Measurements from ENCODE around the gene B3GALT2.
"Not testable (repeated sequence)": the region's sequence is repeated elsewhere in the genome, so short reads cannot be mapped to it uniquely, and the experiment has no call there.

Gene B3GALT2

GRCh38 chr1:193185901-193186731, at the start of gene B3GALT2:
Gene B3GALT2, minus strand, starts transcription at chr1:193186613. Its CDS starts 5,051 bp downstream, at chr1:193181562.
- no peak for DNase-seq

DNA sequence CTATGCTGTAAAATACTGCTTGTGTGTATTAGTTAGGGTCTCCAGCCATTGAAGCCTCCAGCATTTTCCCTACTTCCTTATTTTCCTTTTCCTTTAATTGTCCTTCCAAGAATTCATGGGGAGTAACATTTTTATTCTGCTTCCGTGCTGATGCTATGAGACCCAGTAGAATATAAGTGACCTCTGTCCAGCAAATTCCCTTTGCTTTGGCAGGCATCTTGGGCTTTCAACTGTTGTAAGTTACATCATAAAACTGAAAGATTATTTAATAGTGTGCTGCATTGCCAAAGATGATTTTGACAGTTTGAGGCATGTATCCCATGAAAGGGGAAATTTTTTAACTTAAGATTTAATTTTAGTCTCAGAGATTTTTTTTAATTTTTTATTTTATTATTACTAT, 48.1 kb upstream of the B3GALT2 start:
- no peak for DNase-seq

- not testable (repeated sequence) for DNase-seq
These were observed 44.7 kb upstream of the B3GALT2 start for GRCh38 chr1:193231146-193231545.

- no peak for DNase-seq
These were observed 42.7 kb upstream of the B3GALT2 start for GRCh38 chr1:193229136-193229535.

- DNase-seq: no peak
These were observed 35.7 kb upstream of the B3GALT2 start for GRCh38 chr1:193222056-193222615.

DNA sequence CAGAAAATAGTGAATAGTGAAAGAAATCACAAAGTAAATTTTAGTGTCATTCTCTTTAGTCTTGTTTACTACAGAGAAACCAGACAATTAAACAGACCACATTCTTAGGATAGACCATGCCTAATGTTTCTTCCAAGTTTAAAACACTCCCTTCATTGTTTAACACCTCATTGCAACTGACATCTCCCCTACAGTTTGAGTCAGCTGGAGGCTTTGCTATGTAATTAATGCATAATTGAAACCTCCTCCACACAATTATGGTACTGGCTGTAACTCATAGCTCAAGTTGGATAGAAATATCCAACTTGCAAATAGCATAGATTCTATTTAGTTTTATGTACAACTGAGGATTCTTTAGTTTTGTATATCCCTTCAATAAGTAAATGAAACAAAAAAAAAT, 35.2 kb upstream of the B3GALT2 start:
- no peak for DNase-seq

DNA sequence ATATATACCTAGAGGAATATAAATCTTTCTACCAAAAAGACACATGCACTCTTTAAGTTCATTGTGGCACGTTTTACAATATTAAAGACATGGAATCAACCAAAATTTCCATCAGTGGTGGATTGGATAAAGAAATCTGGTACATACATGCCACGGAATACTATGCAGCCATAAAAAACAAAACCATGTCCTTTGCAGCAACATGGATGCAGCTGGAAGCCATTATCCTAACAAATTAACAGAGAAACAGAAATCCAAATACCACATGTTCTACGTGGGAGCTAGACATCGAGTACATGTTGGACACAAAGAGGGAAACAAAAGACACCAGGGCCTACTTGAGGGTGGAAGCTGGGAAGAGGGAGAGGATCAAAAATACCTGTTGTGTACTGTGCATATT, 33.0 kb upstream of the B3GALT2 start:
- no peak for DNase-seq

DNA sequence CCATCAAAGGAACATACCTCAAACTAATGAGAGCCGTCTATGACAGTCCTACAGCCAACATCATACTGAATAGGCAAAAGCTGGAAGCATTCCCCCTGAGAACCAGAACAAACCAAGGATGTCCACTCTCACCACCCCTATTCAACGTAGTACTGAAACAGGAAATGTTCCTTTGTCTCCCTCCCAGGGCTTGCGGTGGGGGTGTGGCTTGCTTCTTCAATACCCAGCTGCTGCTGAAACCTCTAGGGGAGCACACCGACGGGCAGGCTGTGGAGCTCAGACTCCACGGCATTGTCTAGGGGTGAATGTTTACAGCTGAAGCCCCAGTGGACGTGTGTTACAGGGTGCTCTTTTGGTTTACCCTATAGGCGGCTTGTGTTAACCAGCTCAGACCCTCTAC, 30.5 kb upstream of the B3GALT2 start:
- peak; percentile 60 for DNase-seq

- DNase-seq: no peak
These were observed 27.6 kb upstream of the B3GALT2 start for GRCh38 chr1:193213998-193214397.

DNA sequence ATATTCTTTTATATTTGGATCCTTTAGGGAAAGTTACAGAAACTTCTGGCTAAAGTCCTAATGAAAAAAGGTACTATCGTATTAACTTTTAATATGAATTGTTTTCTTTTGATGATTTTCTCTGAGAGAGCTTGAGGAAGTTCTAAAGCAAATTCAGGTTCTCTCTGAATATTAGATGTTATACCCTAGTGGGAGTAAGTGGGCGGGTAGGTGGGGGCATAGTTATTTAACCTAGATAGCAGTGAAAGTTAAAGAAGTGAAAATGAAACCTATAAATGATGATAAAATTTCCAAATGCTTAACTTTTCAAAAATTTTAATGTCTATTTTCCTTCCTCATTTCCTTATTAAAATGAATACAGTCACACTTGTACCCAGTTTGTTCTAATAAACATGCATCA, 26.2 kb upstream of the B3GALT2 start:
- no peak for DNase-seq

DNA sequence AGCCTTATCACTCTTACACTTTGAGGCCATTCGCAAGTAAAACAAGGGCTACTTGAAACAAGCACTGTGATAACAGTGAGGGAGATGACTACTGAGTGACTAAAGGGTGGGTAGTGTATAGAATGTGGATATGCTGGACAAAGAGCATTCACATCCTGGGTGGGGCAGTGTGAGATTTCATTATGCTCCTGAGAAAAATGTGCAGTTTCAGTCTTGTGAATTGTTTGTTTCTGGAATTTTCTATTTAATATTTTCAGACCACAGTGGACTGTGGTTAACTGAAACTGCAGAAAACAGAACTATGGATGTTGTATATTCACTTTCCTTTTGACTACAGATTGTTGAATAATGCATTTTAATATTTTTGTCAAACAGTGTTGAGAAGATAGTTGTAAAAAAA, 25.1 kb upstream of the B3GALT2 start:
- DNase-seq: no peak

- no peak for DNase-seq
These were observed 24.6 kb upstream of the B3GALT2 start for GRCh38 chr1:193210996-193211395.

GRCh38 chr1:193201021-193201420, 14.6 kb upstream of the B3GALT2 start:
- no peak for DNase-seq

- no peak for DNase-seq
These were observed 13.5 kb upstream of the B3GALT2 start for GRCh38 chr1:193199940-193200339.

DNA sequence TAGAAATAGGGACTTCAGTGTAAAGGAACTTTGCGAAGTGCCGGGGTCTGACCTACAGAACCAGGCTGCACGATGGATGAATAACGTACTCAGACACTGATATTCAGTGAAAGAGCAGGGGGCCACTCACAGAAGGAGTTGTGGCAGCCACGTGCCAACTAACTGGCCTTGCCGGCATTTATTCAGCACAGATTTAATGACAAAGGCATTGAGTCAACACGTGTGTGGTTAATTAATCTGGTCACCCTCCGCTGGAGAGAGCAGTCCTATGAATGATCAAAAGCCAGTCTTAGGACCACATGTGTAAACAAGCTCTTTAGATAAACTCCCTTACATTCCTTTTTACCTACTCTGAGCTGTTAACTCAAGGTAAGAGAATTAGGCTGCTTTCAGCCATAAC, 6.2 kb upstream of the B3GALT2 start:
- DNase-seq: no peak

GRCh38 chr1:193190096-193190744, 3.8 kb upstream of the B3GALT2 start:
- no peak for DNase-seq

- DNase-seq: no peak
These were observed 3.2 kb upstream of the B3GALT2 start for GRCh38 chr1:193189442-193190095.

- not testable (repeated sequence) for DNase-seq
These were observed 2.5 kb upstream of the B3GALT2 start for GRCh38 chr1:193188915-193189314.

- DNase-seq: no peak
These were observed 701 bp upstream of the B3GALT2 start for GRCh38 chr1:193187114-193187513.

- DNase-seq: no peak
These were observed 1.2 kb downstream of the B3GALT2 start for GRCh38 chr1:193185211-193185610.

- no peak for DNase-seq
These were observed 1.6 kb downstream of the B3GALT2 start for GRCh38 chr1:193184776-193185175.

DNA sequence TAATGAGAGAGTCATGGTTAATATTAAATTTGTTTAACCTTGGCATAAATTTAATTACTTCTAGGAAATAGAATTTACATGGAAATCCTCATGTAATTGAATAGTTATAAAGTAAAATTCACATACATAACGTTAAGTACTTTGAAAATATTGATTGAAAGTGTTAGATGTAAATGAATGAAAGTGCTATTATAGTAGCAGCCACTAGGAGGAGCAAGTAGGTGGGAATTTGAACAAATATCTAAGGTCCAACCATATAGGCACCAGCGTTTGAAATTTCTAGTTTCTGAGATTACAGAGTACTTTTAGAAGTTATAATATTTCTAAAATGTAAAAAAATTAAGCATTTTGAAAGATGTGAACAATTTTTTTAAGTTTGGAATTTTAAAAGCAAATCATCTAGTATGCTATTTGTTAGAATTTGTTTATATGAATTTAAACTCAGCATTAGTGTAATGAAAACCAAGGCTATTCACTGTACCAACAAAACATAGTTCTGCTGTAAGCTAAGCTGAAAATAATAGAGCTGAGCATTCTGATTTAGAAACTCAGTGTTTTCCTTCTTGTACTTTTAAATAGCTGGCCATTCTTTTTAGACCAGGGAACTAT, 3.3 kb downstream of the B3GALT2 start:
- DNase-seq: no peak

- no peak for DNase-seq
These were observed 4.4 kb downstream of the B3GALT2 start for GRCh38 chr1:193181985-193182384.
